Measurements from ENCODE around the gene SPIC.

DNA sequence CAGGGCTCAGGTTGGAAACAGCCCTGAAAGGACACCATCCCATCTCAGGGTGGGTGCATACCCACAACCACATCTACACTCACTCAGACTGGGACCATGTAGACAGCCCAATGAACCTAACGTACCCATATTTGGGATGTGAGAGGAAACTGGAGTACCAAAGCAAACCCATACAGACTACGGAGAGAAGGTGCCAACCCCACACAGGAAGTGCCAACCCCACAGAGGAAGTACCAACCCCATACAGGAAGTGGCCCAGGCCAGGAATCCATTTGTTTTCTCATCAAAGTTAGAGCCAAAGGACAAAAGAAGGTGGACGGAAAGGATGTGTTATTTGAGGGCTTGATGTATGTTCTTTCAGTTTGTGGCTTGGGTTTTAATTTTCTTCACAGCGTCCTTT, 19.5 kb upstream of the SPIC start:
- TF ChIP-seq, protein P1, sequence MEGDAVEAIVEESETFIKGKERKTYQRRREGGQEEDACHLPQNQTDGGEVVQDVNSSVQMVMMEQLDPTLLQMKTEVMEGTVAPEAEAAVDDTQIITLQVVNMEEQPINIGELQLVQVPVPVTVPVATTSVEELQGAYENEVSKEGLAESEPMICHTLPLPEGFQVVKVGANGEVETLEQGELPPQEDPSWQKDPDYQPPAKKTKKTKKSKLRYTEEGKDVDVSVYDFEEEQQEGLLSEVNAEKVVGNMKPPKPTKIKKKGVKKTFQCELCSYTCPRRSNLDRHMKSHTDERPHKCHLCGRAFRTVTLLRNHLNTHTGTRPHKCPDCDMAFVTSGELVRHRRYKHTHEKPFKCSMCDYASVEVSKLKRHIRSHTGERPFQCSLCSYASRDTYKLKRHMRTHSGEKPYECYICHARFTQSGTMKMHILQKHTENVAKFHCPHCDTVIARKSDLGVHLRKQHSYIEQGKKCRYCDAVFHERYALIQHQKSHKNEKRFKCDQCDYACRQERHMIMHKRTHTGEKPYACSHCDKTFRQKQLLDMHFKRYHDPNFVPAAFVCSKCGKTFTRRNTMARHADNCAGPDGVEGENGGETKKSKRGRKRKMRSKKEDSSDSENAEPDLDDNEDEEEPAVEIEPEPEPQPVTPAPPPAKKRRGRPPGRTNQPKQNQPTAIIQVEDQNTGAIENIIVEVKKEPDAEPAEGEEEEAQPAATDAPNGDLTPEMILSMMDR (conservative IDR thresholded peaks at IDR 0.05 in 1 of 2, IDR thresholded peaks at IDR 0.05 in 1 of 2; ENCODE audit: low read depth in 1 of 2, low read length in 2 of 2): no peak
- TF ChIP-seq EZH2 (IDR thresholded peaks at IDR 0.05; ENCODE audit: low read length, missing control alignments): no peak

All from fibroblast of lung (primary cell).